ENCODE data around the gene KRT14. TPM values are rescaled to one million over a fixed set of nuclear protein-coding genes. Genes with fewer than 3 reads are reported as not detected.
"Not testable (repeated sequence)": the region's sequence is repeated elsewhere in the genome, so short reads cannot be mapped to it uniquely, and the experiment has no call there.

Gene KRT14
- polyA plus RNA-seq, 6 donors from 2014 or later, result not detected

DNA sequence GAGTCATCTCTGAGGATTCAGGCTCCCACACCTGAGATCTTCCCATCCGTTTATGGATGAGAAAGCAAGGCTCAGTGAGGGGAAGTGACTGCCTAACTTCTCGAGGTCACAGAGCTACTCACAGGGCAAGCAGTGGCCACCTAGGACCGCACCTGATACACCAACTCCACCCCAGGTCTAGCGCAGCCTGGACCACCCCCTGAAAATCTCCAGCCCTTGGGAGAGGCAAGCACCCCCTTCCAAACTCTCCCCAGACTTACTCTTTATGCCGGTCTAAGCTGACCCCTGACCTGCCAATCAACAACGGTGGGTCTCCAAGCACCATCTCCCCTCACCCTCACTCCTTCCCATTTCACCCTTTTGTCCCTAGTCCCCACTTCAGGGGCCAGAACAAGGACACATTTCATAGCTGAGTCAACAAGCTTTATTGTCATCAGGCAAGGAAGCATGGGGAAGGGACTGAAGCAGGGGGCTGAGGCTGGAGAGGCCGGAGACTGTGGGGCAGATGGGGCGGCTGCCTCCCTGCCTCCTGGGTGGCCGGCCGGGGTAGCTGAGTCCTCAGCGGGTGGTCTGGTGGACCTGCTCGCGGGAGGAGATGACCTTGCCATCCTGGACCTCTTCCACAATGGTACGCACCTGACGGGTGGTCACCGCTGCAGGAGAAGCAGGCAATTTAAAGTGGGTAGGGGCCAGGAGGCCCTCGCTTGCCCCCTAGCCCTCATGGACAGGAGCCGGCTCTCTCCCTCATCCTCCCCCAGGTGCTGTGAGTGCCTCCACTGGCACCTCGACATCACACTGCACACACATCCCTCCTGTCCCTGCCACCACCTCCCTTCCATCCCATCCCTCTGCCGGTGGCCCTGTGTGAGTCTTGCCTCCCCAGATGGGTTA is 32.6 kb upstream of the KRT14 start:
- H3K27ac Mint-ChIP-seq, result no peak overlapping the region
- H3K9me3 Mint-ChIP-seq, result no peaks in the 10 kb centered on the region
- ATAC-seq (ENCODE audit: low read depth in 2 of 2) (no peak), DNase-seq (no peak)
- peaks cover 0 to 47% (median 46%) of the 10 kb centered on the region in 3 donors for H3K27me3 Mint-ChIP-seq
- peaks cover 0 to 4% (median 0%) of the 10 kb centered on the region in 3 donors for H3K4me1 Mint-ChIP-seq
- no peaks in the 10 kb centered on the region for H3K36me3 Mint-ChIP-seq
- peak overlapping the region in 1 of 8 donors; percentile 12 for H3K4me3 Mint-ChIP-seq

DNA sequence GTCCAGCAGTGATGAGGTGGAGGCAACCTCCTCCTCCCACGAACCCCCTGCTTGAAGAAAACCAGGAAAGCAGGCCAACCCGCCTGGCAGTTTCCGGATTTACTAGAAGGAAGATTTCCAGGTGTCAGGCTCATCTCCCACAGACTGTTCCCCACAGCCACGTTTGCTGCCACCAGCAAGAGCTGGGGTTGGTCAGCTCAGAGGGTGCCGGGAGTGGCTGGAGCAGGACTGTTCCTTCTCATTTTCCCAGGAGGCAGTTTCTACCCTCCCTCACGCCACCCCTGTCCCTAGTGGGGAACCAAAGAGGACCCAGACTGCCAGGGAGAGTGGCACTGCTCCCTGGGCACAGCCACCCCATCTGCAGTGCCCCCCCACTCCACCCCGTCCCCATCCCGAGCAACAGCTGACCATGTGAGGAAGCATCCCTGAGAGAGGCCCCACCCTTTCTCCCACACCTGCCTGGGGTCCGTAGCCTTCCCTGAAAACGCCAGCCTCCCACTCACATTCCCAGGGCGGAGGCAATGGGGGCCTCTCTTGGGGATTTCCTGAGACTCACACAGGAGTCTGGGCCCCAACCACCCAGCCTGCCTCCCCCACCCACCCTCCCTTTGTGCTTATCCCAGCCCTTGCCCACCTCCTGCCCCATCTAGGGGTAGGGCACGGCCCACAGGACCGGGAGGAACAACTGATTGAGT is 31.8 kb upstream of the KRT14 start:
- H3K27ac Mint-ChIP-seq, result no peak overlapping the region
- H3K9me3 Mint-ChIP-seq, result no peaks in the 10 kb centered on the region
- ATAC-seq (ENCODE audit: low read depth in 2 of 2) (no peak), DNase-seq (no peak)
- no peaks in the 10 kb centered on the region for H3K36me3 Mint-ChIP-seq
- peaks cover 0 to 52% (median 52%) of the 10 kb centered on the region in 3 donors for H3K27me3 Mint-ChIP-seq
- H3K4me1 Mint-ChIP-seq, result peaks cover 0 to 4% (median 0%) of the 10 kb centered on the region in 3 donors
- no peak overlapping the region for H3K4me3 Mint-ChIP-seq

DNA sequence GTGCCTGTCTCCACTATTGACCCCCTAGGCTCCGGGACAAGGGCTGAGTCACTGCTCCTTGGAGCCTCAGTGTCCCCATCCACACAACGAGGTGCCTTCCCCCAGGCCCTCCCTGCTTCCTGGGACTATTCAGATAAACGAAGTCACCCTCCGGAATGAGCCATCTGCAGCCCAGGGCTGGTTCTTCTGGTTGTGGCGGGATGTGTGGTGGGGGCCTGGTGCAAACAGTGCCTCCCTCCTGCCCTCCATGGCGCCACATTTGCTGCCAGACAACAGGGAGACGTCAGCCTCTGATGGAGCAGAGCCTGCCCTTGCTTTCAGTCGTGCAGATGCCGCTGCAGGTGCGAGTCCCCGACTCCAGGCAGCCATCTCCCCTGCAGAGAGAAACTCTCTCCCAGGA is 31.0 kb upstream of the KRT14 start:
- Mint-ChIP-seq H3K27ac (no peak overlapping the region), H3K36me3 (no peaks in the 10 kb centered on the region), H3K4me1 (peaks cover 0 to 4% (median 0%) of the 10 kb centered on the region in 3 donors), H3K4me3 (no peak overlapping the region), H3K27me3 (peaks cover 0 to 55% (median 55%) of the 10 kb centered on the region in 3 donors), H3K9me3 (no peaks in the 10 kb centered on the region)
- ATAC-seq (ENCODE audit: low read depth in 2 of 2) (no peak), DNase-seq (no peak)

DNA sequence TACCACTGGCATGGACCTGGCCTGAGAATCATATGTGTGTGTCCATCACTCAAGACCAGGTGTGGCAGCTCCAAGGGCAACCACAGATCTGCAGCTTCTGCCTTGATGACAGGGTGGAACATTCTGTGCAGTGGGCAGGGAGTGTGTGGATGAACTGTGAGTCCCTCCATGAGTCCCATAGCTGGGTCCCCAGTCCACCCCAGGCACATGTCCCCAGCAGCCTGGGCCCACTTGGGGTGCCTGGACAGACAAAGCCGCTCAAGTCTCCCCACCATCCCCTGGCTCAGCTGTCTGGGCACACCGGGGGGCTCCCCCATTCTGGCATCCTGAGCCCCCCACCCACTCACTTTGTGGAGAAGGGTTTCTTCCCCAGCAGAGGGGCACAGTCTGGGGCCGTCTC is 30.4 kb upstream of the KRT14 start:
- ATAC-seq (ENCODE audit: low read depth in 2 of 2) (no peak), DNase-seq (no peak)
- no peak overlapping the region for H3K27ac Mint-ChIP-seq
- H3K4me1 Mint-ChIP-seq, result peaks cover 0 to 4% (median 0%) of the 10 kb centered on the region in 3 donors
- peaks cover 0 to 59% (median 51%) of the 10 kb centered on the region in 3 donors for H3K27me3 Mint-ChIP-seq
- H3K4me3 Mint-ChIP-seq, result no peak overlapping the region
- H3K9me3 Mint-ChIP-seq, result no peaks in the 10 kb centered on the region
- H3K36me3 Mint-ChIP-seq, result no peaks in the 10 kb centered on the region

DNA sequence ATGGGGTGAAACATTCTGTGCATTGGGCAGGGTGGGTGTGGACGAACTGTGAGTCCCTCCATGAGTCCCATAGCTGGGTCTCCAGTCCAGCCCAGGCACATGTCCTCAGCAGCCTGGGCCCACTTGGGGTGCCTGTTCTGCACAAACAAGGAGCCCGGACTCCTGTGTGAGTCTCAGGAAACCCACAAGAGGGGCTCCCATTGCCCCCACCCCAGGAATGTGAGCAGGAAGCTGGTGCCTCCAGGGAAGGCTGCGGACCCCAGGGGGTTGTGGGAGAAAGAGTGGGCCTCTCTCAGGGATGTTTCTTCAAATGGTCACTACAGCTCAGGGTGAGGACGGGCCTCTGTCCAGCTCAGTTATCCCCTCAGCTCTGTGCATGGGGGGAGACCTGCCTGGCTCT is 29.8 kb upstream of the KRT14 start:
- H3K9me3 Mint-ChIP-seq; H3K4me3 Mint-ChIP-seq; H3K4me1 Mint-ChIP-seq; ATAC-seq (ENCODE audit: low read depth in 2 of 2); DNase-seq; H3K27ac Mint-ChIP-seq; H3K36me3 Mint-ChIP-seq: not testable (repeated sequence)
- peaks cover 0 to 61% (median 46%) of the 10 kb centered on the region in 3 donors for H3K27me3 Mint-ChIP-seq

DNA sequence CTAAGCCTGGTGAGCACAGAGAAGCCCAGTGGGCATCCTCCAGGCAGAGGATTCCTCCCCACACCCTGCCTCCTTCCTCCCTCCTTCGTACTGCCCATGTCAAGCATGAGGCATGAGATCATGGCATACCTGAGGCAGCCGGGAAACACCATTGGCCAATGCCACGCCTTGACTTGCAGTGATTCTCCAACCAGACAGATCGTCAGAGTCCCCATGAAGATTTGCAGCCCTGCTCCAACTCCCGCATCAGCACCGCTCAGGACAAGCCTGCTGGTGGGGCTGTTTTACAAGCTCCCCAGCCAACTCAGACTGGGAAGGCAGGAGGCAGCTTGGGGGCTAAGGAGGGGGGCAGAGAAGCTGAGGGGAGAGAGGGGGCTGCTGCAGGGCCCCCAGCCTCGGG is 28.8 kb upstream of the KRT14 start:
- H3K4me3 Mint-ChIP-seq, result no peak overlapping the region
- no peaks in the 10 kb centered on the region for H3K36me3 Mint-ChIP-seq
- no peaks in the 10 kb centered on the region for H3K9me3 Mint-ChIP-seq
- peaks cover 0 to 4% (median 0%) of the 10 kb centered on the region in 3 donors for H3K4me1 Mint-ChIP-seq
- H3K27me3 Mint-ChIP-seq, result peaks cover 0 to 63% (median 44%) of the 10 kb centered on the region in 3 donors
- DNase-seq (no peak), ATAC-seq (ENCODE audit: low read depth in 2 of 2) (no peak)
- no peak overlapping the region for H3K27ac Mint-ChIP-seq

DNA sequence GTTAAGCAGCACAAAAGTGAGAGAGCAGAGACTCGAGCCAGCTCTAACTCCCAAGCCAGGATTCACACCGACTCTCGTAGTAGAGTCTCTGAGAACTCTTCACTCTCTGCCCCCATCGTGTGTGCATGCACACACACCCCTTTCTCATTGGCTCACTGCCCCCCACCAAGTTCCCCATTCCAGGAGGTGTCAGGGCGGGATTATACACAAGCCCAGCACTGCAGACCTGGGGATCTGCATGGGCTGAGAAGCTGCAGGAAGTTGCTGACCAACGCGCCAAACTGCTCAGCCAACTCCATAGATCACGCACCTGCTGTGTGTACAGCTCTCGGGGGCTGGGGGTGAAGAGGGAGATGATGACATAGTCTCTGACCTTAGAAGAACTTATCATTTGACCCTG is 28.1 kb upstream of the KRT14 start:
- H3K4me1 Mint-ChIP-seq; ATAC-seq (ENCODE audit: low read depth in 2 of 2): not testable (repeated sequence)

DNA sequence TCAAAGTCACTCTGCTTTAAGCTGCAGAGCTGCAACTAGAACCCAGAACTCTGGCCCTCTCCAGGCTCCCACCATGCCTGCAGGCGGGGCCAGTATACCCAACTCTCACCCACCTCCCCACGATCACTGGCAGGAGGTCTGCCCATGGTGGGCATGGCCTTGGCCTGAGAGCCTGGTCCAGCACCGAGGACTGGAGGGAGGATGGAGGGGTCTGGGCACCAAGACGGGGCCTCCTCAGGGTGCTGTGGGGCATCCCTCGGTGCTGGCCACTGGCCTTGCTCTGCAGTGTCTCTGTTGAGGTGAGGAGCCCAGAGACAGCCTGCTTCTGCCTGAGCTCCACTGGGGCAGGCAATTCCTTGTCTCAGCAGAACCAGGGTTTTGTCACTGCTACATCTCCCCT is 27.4 kb upstream of the KRT14 start:
- no peak for ATAC-seq (ENCODE audit: low read depth in 2 of 2)
- H3K27me3 Mint-ChIP-seq, result peaks cover 6 to 70% (median 40%) of the 10 kb centered on the region in 3 donors
- no peak for DNase-seq
- H3K4me1 Mint-ChIP-seq, result peaks cover 0 to 2% (median 0%) of the 10 kb centered on the region in 3 donors
- H3K36me3 Mint-ChIP-seq, result no peaks in the 10 kb centered on the region
- H3K9me3 Mint-ChIP-seq, result no peaks in the 10 kb centered on the region
- H3K4me3 Mint-ChIP-seq, result no peak overlapping the region
- H3K27ac Mint-ChIP-seq, result no peak overlapping the region

More for the DNA sequence above, 28.1 kb upstream of the KRT14 start:
- not testable (repeated sequence) for H3K27ac Mint-ChIP-seq, H3K9me3 Mint-ChIP-seq, H3K36me3 Mint-ChIP-seq, H3K4me3 Mint-ChIP-seq, DNase-seq
- H3K27me3 Mint-ChIP-seq, result peaks cover 3 to 70% (median 43%) of the 10 kb centered on the region in 3 donors

DNA sequence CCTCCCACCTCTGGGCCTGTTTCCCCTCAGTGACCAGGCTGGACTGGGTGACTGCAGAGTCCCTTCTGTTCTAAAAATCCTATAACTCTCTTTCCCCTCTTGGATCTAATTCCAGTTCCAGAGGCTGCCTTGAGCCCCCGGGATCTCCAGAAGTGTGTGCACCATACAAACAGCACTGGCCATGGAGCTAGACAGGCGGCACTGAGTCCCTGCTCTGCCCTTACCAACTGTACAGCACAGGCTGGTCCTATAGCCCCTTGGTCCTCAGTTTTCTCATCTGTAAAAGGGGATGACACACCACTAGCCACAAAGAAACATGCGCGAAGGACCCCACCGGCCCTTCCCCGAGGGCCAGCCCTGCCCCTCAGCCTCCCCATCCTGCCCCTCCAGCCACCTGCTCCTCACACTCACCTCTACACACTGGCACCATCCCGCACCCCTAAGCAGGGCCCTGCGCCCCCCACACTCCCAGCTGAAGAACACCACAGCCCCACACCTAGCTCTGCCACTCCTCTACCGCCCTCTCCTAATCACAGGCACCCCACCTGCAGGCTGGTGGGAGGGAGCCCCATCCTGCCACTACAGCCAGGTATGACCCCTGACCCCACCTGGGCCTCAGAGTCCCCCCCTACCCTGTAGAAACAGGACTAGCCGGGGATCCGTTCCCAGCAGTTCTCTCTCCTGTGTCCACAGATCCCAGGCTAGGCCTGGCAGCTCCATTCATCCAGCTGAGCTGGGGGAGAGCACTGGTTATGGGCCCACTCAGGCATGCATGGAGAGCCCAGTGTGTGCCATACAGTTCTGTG is 26.8 kb upstream of the KRT14 start:
- Mint-ChIP-seq H3K9me3 (peaks cover 0 to 3% (median 0%) of the 10 kb centered on the region in 7 donors), H3K4me1 (peaks cover 0 to 3% (median 0%) of the 10 kb centered on the region in 3 donors), H3K36me3 (no peaks in the 10 kb centered on the region), H3K4me3 (peak overlapping the region in 1 of 8 donors; percentile 73), H3K27ac (peak overlapping the region in 1 of 6 donors; percentile 71), H3K27me3 (peaks cover 10 to 67% (median 36%) of the 10 kb centered on the region in 3 donors)
- no peak for DNase-seq
- ATAC-seq (ENCODE audit: low read depth in 2 of 2), result no peak

DNA sequence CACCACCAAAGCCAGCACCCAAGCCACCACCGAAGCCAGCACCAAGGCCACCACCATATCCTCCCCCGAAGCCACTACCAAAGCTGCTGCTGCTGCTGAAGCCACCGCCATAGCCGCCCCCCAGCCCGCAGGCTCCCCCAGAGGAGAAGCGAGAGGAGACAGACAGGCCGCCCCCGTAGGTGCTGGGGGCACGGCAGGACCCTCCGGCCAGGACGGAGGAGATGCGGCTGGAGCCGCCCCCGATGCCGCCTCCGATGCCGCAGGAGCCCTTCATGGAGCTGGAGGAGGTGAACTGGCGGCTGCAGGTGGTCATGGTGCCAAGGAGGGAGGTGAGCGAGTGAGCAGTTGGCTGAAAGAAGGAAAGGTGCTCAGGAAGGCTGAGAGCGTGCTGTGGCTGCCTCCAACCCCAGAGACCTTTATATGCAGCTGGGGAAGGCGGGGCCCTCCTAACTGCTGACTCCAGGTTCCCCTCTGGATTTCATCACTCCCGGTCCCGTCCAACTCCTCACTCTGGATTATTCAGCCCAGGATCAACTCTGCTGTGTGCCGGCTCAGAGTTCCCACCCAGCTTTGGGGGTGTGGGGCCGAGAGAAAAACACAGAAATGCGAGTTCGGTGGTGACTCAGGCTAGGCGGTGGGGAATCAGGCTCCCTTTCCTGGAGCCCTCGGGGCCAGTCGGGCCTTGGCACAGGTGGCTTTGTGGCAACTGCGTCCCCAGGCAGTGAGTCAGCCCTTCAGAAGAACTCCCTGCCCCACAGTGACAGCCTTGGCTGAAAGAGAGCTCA is 25.9 kb upstream of the KRT14 start, which contains the start of gene KRT16:
KRT16 (minus strand) TSS at position 392 of the 785 bp plus-strand sequence; CDS start at position 313, 79 bp downstream.
- not testable (repeated sequence) for H3K4me1 Mint-ChIP-seq; H3K9me3 Mint-ChIP-seq; DNase-seq; H3K36me3 Mint-ChIP-seq; ATAC-seq (ENCODE audit: low read depth in 2 of 2)
- H3K27me3 Mint-ChIP-seq, result peaks cover 10 to 70% (median 37%) of the 10 kb centered on the region in 3 donors
- H3K4me3 Mint-ChIP-seq, result peak within 1 kb of the TSS in 2 of 8 donors; percentile 47 to 73
- H3K27ac Mint-ChIP-seq, result peak within 1 kb of the TSS in 1 of 6 donors; percentile 71

DNA sequence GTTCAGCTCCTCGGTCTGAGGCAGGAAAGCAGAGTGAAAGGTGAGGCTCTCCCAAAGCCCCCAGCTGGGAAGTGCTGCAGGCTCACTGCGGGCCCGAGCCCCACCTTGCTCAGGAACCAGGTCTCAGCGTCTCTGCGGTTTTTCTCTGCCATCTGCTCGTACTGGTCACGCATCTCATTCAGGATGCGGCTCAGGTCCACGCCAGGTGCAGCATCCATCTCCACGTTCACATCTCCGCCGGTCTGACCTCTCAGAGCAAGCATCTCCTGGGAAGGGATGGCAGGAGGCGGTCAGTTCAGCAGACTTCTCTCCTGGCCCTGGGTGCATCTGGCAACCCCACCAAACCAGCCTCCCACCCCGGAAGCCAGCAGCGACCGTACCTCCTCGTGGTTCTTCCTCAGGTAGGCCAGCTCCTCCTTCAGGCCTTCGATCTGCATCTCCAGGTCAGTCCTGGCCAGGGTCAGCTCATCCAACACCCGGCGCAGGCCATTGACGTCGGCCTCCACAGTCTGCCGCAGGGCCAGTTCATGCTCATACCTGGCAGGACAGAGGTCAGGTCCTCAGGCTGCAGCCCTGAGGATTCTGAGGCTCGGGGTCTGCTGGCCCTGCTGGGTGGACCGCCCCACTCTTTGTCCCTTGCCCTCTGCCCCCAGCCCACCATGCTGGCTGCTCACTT is 24.4 kb upstream of the KRT14 start:
- no peak for DNase-seq
- Mint-ChIP-seq H3K27me3 (peaks cover 11 to 74% (median 52%) of the 10 kb centered on the region in 3 donors), H3K4me1 (peaks cover 0 to 3% (median 0%) of the 10 kb centered on the region in 3 donors), H3K27ac (no peak overlapping the region), H3K9me3 (peaks cover 13 to 21% (median 17%) of the 10 kb centered on the region in 7 donors), H3K4me3 (no peak overlapping the region), H3K36me3 (peaks cover 9 to 18% of the 10 kb centered on the region in 2 donors)
- ATAC-seq (ENCODE audit: low read depth in 2 of 2), result no peak

DNA sequence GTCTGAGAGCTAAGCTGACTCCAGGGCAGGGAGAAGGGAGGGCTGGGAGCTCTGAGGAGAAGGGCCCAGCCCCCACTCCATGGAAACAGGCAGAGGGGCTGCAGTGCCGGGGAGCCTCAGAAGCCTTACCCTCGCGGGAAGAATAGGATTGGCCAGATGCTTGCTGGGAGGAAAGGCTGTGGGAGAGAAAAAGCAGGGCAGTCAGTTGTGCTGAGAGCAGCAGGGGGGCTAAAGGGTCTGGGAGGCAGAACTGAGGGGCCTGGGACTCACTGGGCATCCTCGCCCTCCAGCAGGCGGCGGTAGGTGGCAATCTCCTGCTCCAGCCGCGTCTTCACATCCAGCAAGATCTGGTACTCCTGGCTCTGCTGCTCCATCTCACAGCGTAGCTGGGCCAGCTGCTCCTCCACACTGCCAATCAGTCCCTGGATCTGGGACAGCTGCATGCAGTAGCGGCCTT is 23.4 kb upstream of the KRT14 start:
- Mint-ChIP-seq H3K27me3 (peaks cover 17 to 68% (median 43%) of the 10 kb centered on the region in 3 donors), H3K36me3 (peaks cover 9 to 23% of the 10 kb centered on the region in 2 donors), H3K9me3 (peaks cover 17 to 28% (median 24%) of the 10 kb centered on the region in 7 donors), H3K27ac (peak overlapping the region in 1 of 6 donors; percentile 24)
- not testable (repeated sequence) for DNase-seq; H3K4me1 Mint-ChIP-seq; ATAC-seq (ENCODE audit: low read depth in 2 of 2); H3K4me3 Mint-ChIP-seq
